ENCODE data around the gene ARHGAP18. TPM values are rescaled to one million over a fixed set of nuclear protein-coding genes. Genes with fewer than 3 reads are reported as not detected.

Gene ARHGAP18
- total RNA-seq, 1 donor from 2014 or later = 3.8 TPM

Other genes starting within 250 kb of the ARHGAP18 start
- not detected in 2 replicates for gene TMEM244, start 151.1 kb upstream of the ARHGAP18 start, total RNA-seq

Data from activated CD4-positive, alpha-beta T cell treated with anti-CD3 and anti-CD28 coated beads, Interleukin-2, amount 10 ng/mL, durations not matched to agents 24 days and 14 days (primary cell).